Measurements from ENCODE around the gene ACAD9. TPM values are rescaled to one million over a fixed set of nuclear protein-coding genes. Genes with fewer than 3 reads are reported as not detected.

Gene ACAD9
- total and polyA plus RNA-seq, 2 of the 13 experiments (the other 11 are each of a cell fraction or from before 2014, with no cell fraction given) = 15.3 to 38.2 TPM

- Histone ChIP-seq H3K27ac (ENCODE audit: extremely low read length, insufficient read depth, low read length) (no peak overlapping the region), H3K36me3 (replicated peaks in 1 of 2; ENCODE audit: control insufficient read depth in 1 of 2, insufficient read depth in 2 of 2, low read length in 2 of 2) (no peaks in the 10 kb centered on the region), H3K9me3 (ENCODE audit: low read length) (no peaks in the 10 kb centered on the region), H2AFZ (ENCODE audit: low read length) (no peak overlapping the region), H3K4me1 (ENCODE audit: insufficient read depth, low read length) (peaks cover 17% of the 10 kb centered on the region), H3K9ac (ENCODE audit: insufficient read depth, low read depth, low read length) (no peak overlapping the region), H3K27me3 (ENCODE audit: control insufficient read depth in 1 of 2, insufficient read depth in 2 of 2, low read length in 2 of 2) (peaks cover 0 to 6% of the 10 kb centered on the region in 2 experiments; a peak in 1 of 5 replicates), H3K79me2 (ENCODE audit: insufficient read depth, low read length) (peaks cover 5% of the 10 kb centered on the region), H3K4me3 (replicated peaks in 1 of 3; ENCODE audit: insufficient read depth in 1 of 3, low read depth in 2 of 3, low read length in 3 of 3) (no peak overlapping the region), H4K20me1 (ENCODE audit: insufficient read depth, low read length) (no peaks in the 10 kb centered on the region), H3K4me2 (ENCODE audit: low read depth, low read length) (no peak overlapping the region)
- POLR2A ChIA-PET = no interaction called here
- CTCF ChIA-PET (ENCODE audit: low intra/inter-chr PET ratio, low total read pairs) = no interaction called here
- TF ChIP-seq ZNF652 (CRISPR knock-in tag; IDR thresholded peaks at IDR 0.05; ENCODE audit: borderline replicate concordance, low read depth) = no peak
- TF ChIP-seq ZNF766 (CRISPR knock-in tag; IDR thresholded peaks at IDR 0.05; ENCODE audit: borderline replicate concordance) = no peak
- no peak for TF ChIP-seq RELA (CRISPR knock-in tag; IDR thresholded peaks at IDR 0.05)
- no peak for TF ChIP-seq ZNF619 (CRISPR knock-in tag; IDR thresholded peaks at IDR 0.05)
- TF ChIP-seq, protein P1, sequence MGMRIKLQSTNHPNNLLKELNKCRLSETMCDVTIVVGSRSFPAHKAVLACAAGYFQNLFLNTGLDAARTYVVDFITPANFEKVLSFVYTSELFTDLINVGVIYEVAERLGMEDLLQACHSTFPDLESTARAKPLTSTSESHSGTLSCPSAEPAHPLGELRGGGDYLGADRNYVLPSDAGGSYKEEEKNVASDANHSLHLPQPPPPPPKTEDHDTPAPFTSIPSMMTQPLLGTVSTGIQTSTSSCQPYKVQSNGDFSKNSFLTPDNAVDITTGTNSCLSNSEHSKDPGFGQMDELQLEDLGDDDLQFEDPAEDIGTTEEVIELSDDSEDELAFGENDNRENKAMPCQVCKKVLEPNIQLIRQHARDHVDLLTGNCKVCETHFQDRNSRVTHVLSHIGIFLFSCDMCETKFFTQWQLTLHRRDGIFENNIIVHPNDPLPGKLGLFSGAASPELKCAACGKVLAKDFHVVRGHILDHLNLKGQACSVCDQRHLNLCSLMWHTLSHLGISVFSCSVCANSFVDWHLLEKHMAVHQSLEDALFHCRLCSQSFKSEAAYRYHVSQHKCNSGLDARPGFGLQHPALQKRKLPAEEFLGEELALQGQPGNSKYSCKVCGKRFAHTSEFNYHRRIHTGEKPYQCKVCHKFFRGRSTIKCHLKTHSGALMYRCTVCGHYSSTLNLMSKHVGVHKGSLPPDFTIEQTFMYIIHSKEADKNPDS (CRISPR knock-in tag; IDR thresholded peaks at IDR 0.05) = no peak
- TF ChIP-seq MXD1 (CRISPR knock-in tag; IDR thresholded peaks at IDR 0.05) = no peak
- TF ChIP-seq ZNF512B (CRISPR knock-in tag; IDR thresholded peaks at IDR 0.05; ENCODE audit: borderline replicate concordance) = no peak
- no peak for TF ChIP-seq ZFP1 (CRISPR knock-in tag; IDR thresholded peaks at IDR 0.05)
- no peak for TF ChIP-seq ZNF230 (CRISPR knock-in tag; IDR thresholded peaks at IDR 0.05)
- no peak for TF ChIP-seq CEBPG (CRISPR knock-in tag; IDR thresholded peaks at IDR 0.05)
- TF ChIP-seq ARHGAP35 (CRISPR knock-in tag; IDR thresholded peaks at IDR 0.05; ENCODE audit: borderline replicate concordance) = no peak
- TF ChIP-seq NCOR1 (IDR thresholded peaks at IDR 0.05; ENCODE audit: borderline replicate concordance, low read length) = no peak
- no peak for TF ChIP-seq MIER2 (CRISPR knock-in tag; IDR thresholded peaks at IDR 0.05)
- no peak for TF ChIP-seq ZSCAN22 (CRISPR knock-in tag; IDR thresholded peaks at IDR 0.05)
- no peak for DNase-seq (ENCODE audit: low spot score)
- intact Hi-C loops (cut with micrococcal nuclease; ENCODE audit: unreplicated experiment) (no loop called here), in situ Hi-C loops (cut with HindIII; ENCODE audit: extremely low pct_ligation_motif_present, low pct_unique_long_range_greater_than_20kb) (no loop called here)
- 40% methylated on average over 8 of the region's 8 CpGs for WGBS (ENCODE audit: low lambda C conversion rate)
- no peak for FAIRE-seq
- BruUV-seq (replicated peaks) = no TSS peak
- no peak for ATAC-seq
These were observed 6.0 kb upstream of the ACAD9 start for GRCh38 chr3:128873244-128874022.

Measured in HepG2 (cell line).